AG10803 (cell line): Measurements from ENCODE around the gene RAPGEF5.

Experiments
- DNase-seq: peaks from one replicate; pipeline ENCODE4 v3.0.0; 2010; ENCODE audit warnings: low read depth
- H3K4me3 ChIP-seq: 2 replicates; pipeline ENCODE4 v1.5.1; 2011; ENCODE audit warnings: mild to moderate bottlenecking, low read length, control low read depth
- CTCF ChIP-seq: conservative IDR thresholded peaks from 2 replicates; pipeline ENCODE4 v1.5.1; 2011; ENCODE audit warnings: mild to moderate bottlenecking, low read length, control low read depth, inconsistent platforms

RAPGEF5 gene

DNA sequence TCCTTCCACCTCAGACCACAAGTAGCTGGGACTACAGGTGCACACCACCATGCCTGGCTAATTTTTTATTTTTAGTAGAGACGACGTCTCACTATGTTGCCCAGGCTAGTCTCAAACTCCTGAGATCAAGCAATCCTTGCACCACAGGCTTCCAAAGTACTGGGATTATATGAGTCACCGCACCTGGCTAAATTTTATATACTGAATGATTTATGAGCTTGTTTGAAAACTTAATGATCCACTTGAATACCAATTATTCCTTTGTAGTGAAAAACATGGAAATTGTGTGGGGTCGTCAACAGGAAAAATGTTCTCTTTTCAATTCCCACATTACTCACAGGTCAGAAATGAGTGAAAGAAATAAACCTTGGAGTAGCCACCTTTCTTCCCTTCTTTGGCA lies 31.3 kb downstream of the RAPGEF5 start:
- no peak for DNase-seq
- TF ChIP-seq CTCF = no peak
- H3K4me3 ChIP-seq = no peak overlapping the region

DNA sequence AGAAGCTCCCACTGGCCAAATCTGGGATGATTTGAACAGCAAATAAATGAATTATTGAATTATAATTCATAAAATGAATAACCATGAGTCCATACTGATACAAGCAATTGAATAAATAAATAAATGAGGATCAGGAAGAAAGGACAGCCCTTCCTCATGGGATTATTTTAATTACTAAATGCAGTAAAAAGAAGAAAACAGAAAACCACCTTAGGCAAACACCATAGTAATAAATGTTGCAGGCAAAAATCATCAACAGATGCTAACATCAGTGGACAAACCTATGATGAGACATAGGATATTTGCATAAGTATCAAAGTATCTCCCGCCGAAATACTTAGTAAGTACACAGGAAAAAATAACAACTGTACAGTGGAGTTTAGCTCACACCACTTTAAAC lies 33.2 kb downstream of the RAPGEF5 start:
- DNase-seq = no peak
- no peak overlapping the region for H3K4me3 ChIP-seq
- no peak for TF ChIP-seq CTCF

DNA sequence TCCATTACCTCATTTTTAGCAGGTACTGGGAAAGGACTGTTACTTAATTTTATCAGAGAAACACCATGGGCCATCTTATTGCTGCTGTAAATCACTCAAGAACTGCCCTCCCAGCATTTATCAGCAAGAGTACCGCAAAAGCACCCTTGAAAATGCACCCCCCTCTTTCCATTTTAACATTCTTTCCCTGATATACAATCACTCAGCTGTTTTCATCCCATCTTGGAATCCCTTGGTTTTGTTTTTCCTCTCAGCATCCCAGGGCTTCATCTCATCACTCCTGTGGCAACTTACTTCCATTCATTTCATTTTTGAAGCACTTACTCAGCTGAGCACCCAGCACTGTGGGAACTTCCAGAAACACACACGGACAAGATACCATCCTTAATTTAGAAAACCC lies 36.5 kb downstream of the RAPGEF5 start:
- DNase-seq = peak; percentile 56
- no peak for TF ChIP-seq CTCF
- no peak overlapping the region for H3K4me3 ChIP-seq

DNA sequence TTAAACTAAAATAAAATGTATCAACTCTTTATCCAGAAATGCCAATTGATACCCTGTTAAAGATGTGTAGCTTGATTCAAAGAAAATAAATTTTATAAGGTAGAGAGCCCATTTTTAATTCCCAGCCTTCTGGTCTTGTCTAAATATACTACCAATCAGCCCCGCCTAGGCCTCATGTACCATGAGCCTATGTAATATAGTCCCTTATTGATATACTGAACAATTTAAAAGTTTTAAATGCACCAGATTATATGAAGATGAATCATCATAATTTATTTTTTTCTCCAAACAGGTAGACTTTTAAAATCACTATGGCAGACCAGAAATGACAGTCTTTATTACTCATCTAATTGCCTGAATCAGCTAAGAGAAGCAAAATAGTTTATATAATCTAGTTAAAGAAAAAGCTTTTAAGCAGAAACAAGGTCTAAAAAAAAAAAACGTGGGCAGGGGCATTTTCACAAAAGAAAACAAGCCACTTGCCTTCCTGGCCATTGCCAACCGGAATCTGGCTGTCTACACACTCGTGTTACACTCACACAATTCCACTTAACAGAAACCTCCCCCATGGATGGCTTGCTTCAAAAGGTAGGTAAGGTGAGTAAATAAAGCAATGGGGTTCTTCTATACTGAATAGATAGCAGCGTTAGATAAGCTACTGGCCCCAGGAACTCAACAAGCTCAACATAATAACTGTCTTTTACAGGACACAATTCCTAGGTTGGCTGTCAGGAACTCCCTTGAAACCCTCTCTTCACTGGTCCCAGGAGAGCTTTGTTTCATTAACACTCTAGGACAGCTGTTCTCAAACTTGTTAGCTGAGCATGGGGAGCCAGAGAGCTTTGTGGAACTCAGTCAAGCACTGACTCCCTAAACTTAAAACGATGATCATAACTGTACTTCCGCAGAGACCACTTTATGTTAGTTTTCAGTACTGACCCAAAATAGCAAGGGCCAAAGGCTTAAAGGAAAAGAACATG lies 37.2 kb downstream of the RAPGEF5 start:
- no peak for DNase-seq
- no peak overlapping the region for H3K4me3 ChIP-seq
- TF ChIP-seq CTCF = no peak

DNA sequence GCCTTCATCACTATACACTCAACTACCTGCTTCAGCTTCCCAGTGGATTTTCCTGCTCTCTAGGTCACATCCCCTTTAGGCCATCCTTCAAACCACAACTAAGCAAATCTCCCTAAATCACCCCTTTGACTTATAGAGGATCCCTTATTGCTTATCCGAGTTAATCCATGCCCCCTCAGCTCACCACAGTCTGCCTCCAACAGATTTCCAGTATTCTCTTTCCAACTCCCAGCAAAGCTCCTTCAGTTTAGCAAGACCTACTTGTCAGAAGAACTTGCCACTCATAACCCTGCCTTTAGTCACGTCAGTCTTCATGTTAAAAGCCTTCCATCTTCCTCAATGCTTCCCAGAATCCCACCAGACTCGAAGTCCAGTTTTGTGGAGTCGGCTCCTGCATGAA lies 38.6 kb downstream of the RAPGEF5 start:
- no peak for DNase-seq
- no peak overlapping the region for H3K4me3 ChIP-seq
- no peak for TF ChIP-seq CTCF

- H3K4me3 ChIP-seq = no peak overlapping the region
- TF ChIP-seq CTCF = no peak
- DNase-seq = no peak
These were observed 39.3 kb downstream of the RAPGEF5 start for GRCh38 chr7:22317632-22318031.

DNA sequence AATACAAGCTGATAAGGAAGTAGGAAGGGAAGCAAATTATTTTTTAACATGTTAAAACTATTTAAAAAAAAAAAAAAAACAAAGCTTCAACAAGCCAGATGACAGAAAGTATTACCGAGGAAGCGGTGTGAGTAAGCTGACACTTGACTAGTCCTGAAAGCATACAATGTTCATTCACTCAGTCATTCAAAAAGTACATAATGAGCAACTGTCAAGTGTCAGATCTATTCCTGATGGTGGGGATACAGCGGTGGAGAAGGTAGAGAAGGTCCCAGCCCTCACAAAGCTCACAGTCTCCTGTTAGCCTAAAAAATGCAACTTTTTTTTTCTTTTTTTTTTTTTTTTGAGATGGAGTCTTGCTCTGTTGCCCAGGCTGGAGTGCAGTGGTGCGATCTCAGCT lies 40.0 kb downstream of the RAPGEF5 start:
- DNase-seq = no peak
- TF ChIP-seq CTCF = no peak
- H3K4me3 ChIP-seq = no peak overlapping the region
